Stimulated activated CD8-positive, alpha-beta memory T cell treated with anti-CD3 and anti-CD28 coated beads, Interleukin-4, amount 100 ng/mL, for 4 hours (primary cell): Measurements from ENCODE around the gene AIFM3.
"Not testable (repeated sequence)": the region's sequence is repeated elsewhere in the genome, so short reads cannot be mapped to it uniquely, and the experiment has no call there.

Experiments
- DNase-seq, 2 donors: peaks; one replicate each; pipeline ENCODE4 v3.0.0-alpha.2; 2020; ENCODE audit warnings: low read depth in 2 of 2, low spot score in 1 of 2

Gene AIFM3

DNA sequence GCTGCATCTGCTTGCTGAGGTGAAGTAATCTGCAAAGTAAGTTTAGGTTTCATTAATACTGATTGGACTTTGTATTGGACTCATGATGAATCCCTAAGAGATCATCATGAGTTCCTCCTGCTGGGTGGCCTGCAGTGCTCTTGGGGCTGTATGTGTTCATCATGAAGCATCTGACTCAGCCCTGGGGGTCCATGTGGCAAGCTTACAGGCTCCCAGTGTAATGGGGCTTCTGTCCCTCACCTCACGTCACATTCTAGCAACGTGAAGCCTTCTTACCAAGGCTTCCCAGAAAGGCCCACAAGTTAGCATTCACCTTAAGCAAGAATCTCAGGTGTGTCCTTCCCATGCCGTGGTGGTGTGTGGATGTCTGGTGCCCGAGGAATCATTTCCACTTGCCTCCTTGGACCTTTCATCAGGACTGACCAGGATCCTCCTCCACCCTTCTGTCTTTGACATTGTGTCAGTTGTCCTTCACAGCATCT lies 26.1 kb upstream of the AIFM3 start:
- DNase-seq, result no peak

DNA sequence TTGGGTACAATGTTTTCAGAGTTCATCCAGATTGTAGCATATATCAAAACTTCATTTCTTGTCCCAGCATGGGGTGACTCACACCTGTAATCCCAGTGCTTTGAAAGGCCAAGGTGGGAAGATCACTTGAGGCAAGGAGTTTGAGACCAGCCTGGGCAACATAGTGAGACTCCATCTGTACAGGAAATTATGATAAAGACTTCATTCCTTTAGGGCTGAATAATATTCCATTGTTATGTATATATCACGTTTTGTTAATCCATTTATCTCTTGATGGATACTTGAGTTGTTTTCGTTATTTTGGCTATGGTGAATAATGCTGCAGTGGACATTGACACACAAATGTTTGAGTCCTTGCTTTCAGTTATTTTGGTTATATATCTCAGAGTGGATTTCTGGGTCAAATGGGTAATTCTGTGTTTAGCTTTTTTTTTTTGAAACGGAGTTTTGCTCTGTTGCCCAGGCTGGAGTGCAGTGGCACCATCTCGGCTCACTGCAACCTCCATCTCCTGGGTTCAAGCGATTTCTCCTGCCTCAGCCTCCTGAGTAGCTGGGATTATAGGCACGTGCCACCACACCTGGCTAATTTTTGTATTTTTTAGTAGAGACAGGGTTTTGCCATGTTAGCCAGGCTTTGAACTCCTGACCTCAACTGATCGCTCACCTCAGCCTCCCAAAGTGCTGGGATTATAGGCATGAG lies 24.7 kb upstream of the AIFM3 start:
- not testable (repeated sequence) for DNase-seq

DNA sequence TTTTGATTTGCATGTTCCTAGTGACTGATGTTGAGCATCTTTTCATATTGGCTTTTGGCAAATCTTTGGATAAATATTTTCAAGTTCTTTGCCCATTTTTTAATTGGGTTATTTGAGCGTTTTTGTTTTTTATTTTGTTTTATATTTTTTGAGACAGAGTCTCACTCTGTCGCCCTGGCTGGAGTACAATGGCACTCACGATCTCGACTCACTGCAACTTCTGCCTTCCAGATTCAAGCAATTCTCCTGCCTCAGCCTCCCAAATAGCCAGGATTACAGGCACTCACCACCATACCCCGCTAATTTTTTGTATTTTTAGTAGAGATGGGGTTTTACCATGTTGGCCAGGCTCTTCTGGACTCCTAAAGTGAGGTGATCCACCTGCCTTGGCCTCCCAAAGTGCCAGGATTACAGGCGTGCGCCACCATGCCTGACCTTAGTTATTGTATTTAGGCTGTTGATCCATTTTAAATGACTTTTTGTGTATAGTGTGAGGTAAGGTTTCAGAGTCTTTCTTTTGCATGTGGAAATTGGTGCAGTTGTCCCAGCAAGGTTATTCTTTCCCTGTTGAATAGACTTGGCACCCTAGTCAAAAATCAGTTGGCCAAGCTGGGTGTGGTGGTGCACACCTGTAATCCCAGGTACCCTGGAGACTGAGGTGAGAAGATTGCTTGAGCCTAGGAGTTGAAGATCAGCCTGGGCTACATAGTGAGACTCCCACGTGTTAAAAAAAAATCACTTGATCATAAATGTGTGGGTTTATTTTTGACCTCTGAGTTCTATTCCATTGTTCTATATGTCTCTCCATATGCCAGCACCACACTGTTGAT lies 23.7 kb upstream of the AIFM3 start:
- DNase-seq, result no peak

DNA sequence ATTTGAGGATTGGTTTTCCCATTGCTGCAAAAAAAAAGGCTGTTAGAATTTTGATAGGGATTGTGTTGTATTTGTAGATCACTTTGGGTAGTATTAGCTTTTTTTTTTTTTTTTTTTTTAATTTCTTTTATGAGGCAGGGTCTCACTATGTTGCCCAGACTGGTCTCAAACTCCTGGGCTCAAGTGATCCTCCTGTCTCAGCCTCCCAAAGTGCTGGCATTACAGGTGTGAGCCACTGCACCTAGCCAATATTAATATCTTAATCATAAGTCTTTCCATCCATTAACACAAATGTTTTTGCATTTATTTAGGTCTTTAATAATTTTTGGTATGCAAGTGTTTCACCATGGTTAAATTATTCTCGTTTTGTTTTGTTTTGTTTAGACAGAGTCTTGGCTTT lies 23.0 kb upstream of the AIFM3 start:
- DNase-seq, result no peak

DNA sequence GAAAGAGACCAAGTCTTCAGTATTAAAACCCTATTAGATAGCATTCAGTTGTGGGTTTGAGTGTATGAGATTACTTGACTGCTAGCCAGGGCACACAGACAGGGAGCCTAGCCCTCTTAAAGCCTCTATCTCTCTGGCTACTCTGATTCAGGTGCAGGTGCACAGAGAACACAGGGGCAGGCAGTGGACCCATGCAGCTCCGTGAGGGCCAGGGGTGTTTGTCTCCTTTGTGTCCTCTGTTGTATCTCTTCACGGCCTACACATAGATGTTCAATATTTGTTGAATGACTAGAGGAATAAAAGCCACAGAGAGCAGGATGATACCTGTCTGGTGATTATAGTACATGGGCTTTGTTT lies 21.5 kb upstream of the AIFM3 start:
- no peak for DNase-seq

DNA sequence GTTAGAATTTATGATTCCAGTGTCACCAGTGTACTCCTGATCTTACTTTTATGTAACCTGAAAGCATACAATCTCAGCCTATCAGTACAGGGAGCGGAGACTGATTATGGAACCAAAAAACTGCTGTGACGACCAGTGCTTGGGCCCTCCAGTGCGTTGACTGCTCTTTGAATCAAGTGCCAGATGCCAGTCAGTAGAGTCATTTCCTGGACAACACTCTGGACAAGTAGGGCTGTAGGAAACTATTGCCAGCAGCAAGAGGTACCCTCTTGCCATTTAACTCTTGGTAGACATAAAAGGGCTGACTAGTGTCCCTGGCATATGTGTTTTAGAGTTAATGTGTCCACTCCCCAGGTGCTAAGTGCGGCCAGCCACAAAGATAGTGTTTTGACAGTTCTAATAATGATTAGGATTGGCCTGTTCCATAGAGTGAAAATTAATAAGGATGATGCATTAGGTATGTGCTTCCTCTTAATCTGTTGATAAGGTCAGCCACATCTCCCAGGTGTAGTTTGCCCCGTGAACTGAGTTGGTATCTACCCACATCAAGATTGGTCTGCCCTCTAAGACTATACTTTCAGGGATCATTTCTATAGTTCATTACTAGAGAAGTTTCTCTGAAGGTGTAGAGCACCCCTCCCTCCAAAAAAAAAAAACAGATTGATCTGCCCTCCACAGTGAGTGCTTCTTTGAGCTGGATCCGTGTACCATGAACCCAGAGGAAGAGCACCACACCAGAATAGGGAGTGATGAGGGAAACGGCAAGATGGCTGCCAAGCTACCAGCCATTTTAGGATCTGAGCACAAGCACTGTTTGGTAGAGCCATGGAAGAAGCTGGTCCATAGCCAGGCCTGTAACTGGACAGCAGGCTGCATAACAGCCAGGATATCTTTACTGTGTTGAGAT lies 20.7 kb upstream of the AIFM3 start:
- DNase-seq, result no peak

DNA sequence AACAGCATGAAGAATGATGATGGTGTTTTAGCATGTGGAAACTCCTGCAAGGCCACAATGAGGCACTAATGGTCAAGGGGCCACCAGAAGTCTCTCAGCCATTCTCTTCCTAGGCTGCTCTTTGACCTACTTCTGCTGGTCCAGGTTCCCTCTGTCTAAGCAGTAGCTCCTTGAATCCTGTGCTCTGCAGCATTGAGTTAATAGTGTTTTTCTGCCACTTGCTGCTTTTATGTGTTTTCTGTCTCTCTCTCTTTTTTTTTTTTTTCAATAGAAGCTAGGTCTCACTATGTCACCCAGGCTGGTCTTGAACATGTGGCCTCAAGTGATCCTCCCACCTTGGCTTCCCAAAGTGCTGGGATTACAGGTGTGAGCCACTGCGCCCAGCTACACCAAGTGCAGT lies 20.1 kb upstream of the AIFM3 start:
- DNase-seq, result no peak

DNA sequence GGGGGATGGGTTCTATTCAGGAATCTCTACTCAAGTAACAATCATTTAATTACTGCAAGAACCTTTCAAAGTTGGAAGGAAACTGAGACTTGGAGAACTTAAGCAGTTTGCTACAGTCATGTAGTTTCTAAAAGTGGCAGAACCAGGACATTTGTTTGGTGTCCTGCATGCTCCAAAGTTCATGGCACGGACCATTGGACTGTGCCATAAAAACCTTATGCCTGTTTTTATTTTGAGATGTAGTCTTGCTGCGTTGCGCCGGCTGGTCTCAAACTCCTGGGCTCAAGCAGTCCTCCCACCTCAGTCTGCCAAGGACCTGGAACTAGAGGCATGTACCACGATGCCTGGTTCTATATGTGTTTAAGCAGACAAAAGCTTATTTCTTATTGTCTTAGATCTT lies 18.6 kb upstream of the AIFM3 start:
- no peak for DNase-seq

DNA sequence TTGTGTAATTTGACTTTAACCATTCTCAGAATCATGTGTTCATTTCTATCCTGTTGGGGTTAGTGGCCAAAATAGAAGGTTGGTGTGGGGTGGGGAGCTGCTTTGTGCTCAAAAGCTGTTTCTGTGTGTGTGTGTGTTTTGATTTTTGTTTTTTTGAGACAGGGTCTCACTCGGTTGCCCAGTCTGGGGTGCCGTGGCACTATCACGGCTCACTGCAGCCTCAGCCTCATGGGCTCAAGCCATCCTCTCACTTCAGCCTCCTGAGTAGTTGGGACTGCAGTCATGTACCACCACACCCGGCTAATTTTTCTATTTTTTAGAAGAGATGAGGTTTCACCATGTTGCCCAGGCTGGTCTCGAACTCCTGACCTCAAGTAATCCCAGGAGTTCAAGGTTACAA lies 18.1 kb upstream of the AIFM3 start:
- no peak for DNase-seq

DNA sequence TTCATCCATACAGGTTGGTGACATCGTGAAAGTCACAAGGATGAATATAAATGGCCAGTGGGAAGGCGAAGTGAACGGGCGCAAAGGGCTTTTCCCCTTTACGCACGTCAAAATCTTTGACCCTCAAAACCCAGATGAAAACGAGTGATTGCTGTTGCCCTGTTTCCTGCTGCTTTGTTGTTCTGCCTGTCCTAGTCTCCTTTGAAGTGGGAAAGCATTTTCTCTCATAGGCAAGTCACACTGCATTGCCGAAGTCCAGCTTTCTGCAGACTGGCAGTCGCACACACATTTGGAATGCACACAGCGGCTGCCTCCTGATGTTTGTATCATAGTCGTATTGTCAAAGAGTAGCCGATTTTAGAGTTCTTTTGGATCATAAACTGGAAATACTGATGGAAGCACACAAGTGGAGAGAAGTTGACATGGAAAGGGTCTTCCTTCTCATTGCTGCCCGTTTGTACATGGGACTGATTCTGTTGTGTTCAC lies 17.3 kb upstream of the AIFM3 start:
- DNase-seq, result no peak

DNA sequence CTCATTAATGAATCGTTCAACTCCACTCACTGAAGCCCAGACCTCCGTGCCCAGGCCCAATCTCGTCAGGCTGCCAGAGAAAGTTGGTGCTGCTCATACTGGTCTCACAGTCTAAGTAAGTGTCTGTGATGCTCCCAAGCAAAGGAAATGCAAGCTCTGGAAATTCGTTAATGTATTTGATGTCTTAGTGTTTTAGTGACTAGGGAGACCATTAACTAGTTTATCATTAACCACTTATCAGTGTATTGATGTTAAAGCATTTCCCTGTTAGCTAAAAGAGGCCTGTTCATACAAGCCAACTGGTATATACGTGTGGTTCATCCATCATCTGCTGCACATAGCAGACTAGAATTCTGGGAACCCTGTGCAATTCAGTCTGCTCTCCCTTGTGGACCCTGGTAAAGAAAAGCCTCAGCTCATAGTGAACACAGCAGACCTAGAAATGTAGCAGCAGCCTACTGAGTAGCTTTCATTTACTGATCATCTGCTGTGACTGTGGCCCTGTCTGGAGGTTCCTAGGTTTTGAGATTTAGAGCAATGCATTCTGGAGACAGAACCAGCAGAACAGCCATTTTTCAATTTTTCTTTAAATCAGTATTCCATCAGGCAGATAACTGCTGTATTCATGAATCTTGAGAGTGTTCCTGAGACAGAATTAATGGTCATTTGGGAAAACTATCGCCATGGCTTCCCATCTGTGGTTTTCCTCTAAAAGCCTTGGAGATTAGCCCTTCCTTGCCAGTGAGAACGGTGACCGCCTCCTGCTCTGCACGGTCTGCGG lies 15.7 kb upstream of the AIFM3 start:
- no peak for DNase-seq

DNA sequence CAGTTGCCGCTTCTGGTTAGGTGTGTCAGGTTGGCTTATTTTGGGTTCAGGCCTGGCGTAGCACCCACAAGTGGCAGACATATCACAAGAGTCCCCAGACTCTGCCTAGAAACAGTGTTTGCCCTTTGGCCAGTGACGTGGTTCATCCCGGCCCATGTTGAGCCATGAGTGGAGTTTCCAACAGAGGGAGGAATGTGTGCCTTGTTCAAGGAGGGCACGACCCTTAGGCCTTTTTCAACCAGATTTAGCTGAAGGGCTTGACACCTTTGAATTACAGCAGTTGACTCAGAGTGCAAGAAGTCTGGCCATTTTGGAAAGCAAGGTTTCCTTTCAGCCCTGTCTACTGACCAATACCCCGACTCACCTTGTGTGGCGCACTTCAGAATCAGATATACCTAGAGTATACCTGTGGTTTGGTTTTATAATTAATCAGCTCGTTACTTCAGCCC lies 15.1 kb upstream of the AIFM3 start:
- DNase-seq, result no peak

DNA sequence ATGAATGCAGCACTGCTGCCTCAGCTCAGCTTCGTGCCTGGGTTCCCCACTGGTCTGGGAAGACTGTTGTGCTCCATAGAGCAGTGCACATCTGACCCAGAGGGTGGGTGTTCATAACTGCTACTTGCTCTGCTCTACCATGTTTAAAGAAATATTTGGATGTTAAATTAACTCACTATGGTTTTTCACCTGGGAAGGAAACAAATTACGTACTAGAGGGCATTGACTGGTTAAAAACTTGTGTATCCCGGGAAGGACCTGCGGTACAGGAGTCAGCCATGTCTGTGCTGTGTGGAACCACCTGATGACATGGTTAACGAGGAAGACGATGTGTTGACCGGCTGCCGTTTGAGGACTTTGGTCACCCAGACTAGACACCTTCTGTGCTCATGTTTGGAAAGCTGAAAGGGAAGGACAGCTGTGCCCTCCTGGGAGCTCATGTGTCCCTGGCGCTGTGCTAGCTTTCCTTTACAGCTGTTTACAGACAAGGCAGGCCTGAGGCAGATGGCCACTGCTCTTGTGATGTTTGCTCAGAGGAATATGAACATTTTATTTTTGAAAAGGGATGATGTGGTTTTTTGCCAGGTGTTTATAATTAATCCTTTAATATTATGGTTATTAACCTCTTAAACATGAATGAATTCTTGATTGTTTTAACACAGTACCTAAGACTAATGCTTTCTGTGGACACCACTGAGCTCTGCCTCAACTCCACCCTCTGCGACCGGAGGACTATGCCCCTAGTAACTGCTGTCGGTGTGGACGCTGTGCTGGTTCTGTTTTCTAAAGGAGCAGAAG lies 14.3 kb upstream of the AIFM3 start:
- no peak for DNase-seq

DNA sequence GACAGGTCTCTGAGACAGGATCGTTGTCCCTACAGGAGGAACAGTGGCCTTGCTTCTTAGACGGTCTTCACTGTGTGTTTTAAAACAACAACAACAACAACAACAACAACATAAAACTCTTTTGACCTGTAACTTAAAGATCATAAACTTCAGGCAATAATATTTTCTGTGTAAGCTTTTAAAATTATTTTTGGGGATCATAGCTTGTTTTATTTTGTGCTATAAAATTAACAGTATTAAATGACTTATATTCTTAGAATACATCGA lies 13.8 kb upstream of the AIFM3 start:
- DNase-seq, result no peak

DNA sequence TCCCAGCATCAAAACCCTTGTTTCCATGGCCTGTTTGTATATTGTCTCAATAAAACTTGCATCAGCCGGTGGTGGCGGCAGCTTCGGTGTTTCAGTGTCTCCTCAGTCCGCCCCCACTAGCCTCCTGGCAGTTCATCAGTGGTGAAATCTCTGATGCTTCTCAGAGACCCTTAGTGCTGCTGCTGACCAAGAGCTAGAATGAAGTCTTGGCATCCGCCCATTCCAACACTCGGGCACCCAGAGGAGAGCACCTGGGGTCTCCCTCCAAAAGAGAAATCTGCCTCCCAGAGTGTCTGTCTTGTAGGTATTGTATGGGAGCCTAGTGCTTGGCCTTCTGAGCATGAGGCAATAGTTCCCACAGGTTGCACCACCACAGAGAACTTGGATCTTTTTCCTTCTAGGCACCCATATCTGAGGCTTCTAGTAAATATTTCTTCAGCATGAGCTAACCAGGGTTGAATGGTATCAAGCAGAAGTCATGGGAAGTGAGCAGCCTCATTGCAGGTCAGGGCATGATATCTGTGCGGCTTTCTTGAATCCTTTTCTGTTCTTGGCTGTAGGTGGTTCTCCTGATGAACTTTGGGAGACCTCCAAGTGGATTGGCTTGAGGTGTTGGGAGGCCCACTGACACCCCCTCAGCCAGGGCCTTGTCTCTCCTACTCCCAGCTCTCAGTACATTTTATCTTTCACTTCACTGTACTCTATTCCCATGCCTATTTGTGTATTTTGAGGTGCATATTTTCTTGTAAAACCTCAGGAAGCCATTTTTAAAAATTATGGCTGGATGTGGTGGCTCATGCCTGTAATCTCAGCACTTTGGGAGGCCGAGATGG lies 13.2 kb upstream of the AIFM3 start:
- no peak for DNase-seq

DNA sequence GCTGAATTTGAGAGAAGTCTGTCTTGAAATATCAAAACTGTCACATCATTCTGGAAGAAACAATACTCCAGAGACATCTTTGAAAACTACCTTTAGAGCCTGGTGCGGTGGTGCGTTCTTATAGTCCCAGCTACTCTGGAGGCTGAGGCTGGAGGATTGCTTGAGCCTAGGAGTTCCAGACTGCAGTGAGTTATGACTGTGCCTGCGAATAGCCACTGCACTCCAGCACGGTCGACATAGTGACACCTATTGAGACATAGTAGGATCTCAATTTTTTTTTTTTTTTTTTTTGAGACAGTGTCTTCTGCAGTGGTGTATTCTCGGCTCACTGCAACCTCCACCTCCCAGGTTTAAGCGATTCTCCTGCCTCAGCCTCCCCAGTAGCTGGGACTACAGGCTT lies 11.5 kb upstream of the AIFM3 start:
- no peak for DNase-seq

DNA sequence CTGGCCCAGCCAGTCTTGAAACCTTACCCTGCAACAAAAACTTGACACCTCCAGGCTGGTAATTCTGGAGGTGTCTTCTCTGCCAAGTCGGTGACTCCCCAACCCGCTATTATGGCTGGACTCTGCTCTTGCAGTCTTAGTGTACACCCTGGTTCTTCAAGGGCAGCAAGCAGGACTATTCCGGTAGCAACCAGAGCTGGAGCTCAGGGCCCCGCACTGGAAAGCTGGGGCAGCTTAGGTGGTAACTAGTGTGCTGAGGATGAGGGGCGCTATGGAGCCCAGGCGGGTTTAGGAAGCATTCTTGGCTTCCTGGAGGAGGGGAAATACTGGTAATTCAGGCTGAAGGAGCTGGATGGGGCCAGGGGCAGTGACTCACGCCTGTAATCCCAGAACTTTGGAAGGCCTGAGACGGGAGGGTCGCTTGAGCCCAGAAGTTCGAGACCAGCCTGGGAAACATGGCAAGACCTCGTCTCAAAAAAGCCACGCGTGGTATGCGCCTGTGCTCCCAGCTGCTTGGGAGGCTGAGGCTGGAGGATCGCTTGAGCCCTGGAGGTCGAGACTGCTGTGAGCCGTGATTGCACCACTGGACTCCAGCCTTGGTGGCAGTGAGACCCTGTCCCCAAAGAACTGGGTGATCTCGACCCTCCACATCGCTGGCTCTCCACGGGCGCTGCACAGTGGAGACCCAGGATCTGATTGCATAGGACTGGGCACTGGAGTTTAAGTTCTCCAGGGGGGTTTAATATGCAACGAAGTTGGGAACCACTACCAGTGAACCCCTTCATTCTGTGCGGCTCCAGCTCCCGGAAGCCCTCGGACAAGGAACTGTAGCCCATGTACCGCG lies 10.6 kb upstream of the AIFM3 start:
- DNase-seq, result no peak

DNA sequence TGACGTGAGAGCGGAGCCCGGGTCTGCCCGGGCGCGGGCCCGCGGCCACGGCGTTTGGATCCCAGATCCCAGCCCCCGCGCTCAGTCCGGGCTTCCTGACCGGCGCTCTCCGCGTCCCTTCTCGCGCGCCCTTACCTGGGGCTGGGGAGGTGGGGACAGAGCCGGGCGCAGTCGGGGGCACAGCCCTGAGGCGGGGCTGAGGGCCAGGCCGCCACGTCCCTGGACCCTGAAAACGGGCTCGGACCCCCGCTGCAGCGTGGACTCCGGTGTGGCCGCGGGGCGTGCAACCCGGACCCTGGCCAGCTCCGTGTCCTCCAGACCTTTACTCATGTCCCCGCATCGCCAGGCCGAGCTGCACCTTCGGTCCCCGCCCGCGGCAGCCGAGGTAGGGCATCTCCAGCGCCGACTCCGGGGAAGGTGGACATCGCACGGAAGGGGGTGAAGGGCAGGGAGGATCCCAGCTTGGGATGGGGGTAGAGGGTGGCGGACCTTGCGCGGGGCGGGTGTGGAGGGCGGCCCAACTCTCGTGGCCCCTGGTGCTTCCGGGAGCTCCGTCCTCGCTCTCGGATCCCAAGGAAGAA lies 9.9 kb upstream of the AIFM3 start:
- DNase-seq, result no peak
